ENCODE data around the gene DUSP5. TPM values are rescaled to one million over a fixed set of nuclear protein-coding genes. Genes with fewer than 3 reads are reported as not detected.

Gene DUSP5
- total and polyA plus RNA-seq, 7 donors: 3.6 to 42.1 (median 12.0) TPM

DNA sequence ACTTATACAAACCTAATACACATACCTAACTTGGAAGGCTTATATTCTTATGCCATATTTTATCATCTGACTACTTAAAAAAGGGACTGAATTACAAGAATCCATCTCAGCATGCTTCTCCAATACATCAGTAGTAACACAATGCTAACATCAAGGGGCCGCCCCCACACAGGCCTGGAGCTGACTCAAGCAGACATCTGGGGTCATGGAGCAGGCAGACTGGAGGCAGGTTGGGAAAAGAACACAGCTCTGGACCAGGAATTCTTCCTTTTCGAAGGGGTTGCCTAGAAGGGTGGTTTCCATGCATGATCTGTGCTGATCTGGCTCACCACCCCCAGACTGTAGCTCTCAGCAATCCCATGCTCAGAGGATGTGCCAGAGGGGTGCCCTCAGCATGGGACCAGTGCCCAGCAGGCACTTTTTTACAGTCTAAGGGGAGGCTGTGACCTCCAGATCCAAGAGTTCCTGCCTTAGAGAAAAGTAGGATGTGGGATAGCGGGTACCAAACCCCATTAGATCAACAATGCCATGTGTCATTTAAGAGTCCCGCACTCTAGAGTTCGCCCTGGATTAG lies 26.1 kb upstream of the DUSP5 start:
- intact Hi-C loops (cut with DNase I): no loop called here
- Histone ChIP-seq H3K4me3 (no peak overlapping the region), H3K27me3 (no peaks in the 10 kb centered on the region), H3K36me3 (no peaks in the 10 kb centered on the region), H3K4me1 (no peaks in the 10 kb centered on the region), H3K27ac (no peak overlapping the region), H3K9me3 (no peaks in the 10 kb centered on the region)
- 93 to 95% methylated on average over 5 of the region's 5 CpGs for WGBS, 2 donors
- TF ChIP-seq CTCF (IDR thresholded peaks at IDR 0.05) (no peak), EP300 (IDR thresholded peaks at IDR 0.05) (no peak), POLR2AphosphoS5 (IDR thresholded peaks at IDR 0.05) (no peak), POLR2A (IDR thresholded peaks at IDR 0.05) (no peak)
- no peak for DNase-seq

- intact Hi-C loops (cut with DNase I): no loop called here
- no peak for TF ChIP-seq CTCF (IDR thresholded peaks at IDR 0.05)
- TF ChIP-seq POLR2A (IDR thresholded peaks at IDR 0.05): no peak
- TF ChIP-seq POLR2AphosphoS5 (IDR thresholded peaks at IDR 0.05): no peak
- TF ChIP-seq EP300 (IDR thresholded peaks at IDR 0.05): no peak
- H3K9me3 ChIP-seq: no peaks in the 10 kb centered on the region
- no peak overlapping the region for H3K27ac ChIP-seq
- DNase-seq: no peak
- H3K36me3 ChIP-seq: no peaks in the 10 kb centered on the region
- H3K4me3 ChIP-seq: no peak overlapping the region
- H3K4me1 ChIP-seq: no peaks in the 10 kb centered on the region
- 87 to 91% methylated on average over 3 of the region's 3 CpGs for WGBS, 2 donors
- H3K27me3 ChIP-seq: no peaks in the 10 kb centered on the region
These were observed 23.7 kb upstream of the DUSP5 start for GRCh38 chr10:110474017-110474416.

DNA sequence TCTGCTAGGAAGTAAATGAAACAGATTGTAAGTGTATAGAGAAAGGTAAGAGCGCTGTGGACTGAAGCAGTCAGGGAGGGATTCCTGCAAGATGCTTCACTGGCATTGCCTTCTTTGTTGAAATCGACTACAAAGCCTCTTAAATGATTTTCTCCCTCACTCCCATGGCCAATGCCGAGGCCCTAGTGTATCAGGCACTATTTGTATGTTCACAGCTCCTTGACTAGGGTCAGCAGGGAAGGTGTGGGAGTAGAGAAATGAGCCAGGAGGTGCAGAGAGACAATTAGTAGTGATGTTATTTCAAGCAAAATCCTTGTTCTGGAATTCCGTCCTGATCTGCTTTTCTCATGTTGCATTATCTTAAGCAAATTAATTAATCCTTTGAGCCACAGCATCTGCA lies 22.9 kb upstream of the DUSP5 start:
- no peak for DNase-seq
- 86 to 87% methylated on average over 4 of the region's 4 CpGs for WGBS, 2 donors
- intact Hi-C loops (cut with DNase I): no loop called here

DNA sequence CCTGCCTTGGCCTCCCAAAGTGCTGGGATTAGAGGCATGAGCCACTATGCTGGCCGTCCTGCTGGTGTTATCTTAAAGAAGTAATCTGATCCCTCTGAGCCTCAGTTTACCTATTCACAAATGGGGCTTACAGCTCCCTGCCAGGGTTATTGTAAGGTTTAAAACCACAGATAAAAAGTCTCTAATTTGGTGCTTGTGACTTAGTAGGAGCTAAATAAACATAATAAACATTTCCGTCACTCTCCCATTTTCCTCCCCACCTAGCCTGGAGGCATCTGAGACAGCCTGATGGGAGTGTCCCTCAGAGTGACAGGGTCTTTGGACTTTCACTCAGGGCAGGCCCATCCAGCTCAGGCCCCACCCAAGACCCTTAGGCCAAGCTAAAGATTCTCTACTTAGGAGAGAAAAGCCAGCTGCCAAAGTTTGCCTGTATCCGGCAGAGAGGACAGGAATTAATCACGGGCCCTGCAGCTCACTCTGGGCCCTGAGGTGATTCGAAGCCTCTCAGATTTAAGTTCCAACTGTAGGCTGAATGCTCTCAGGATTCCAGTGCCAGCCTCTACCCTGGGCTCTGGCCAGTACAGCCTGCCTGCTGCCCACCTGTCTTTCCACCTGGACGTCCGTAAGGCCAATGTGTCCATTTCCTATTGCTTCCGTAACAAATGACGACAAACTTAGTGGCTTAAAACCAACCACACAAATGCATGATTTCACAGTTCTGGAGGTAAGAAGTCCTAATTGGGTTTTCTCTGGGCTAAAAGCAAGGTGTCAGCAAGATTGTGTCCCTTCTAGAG lies 21.8 kb upstream of the DUSP5 start:
- Histone ChIP-seq H3K27ac (no peak overlapping the region), H3K4me1 (no peaks in the 10 kb centered on the region), H3K4me3 (no peak overlapping the region), H3K36me3 (no peaks in the 10 kb centered on the region), H3K9me3 (no peaks in the 10 kb centered on the region), H3K27me3 (no peaks in the 10 kb centered on the region)
- intact Hi-C loops (cut with DNase I): no loop called here
- WGBS, 2 donors: 81 to 88% methylated on average over 9 of the region's 9 CpGs
- no peak for TF ChIP-seq CTCF (IDR thresholded peaks at IDR 0.05)
- TF ChIP-seq POLR2A (IDR thresholded peaks at IDR 0.05): no peak
- DNase-seq: no peak

More for the DNA sequence above, 22.9 kb upstream of the DUSP5 start:
- Histone ChIP-seq H3K36me3 (no peaks in the 10 kb centered on the region), H3K27ac (no peak overlapping the region), H3K4me3 (no peak overlapping the region), H3K9me3 (no peaks in the 10 kb centered on the region), H3K4me1 (no peaks in the 10 kb centered on the region), H3K27me3 (no peaks in the 10 kb centered on the region)
- no peak for TF ChIP-seq POLR2AphosphoS5 (IDR thresholded peaks at IDR 0.05)
- no peak for TF ChIP-seq EP300 (IDR thresholded peaks at IDR 0.05)
- no peak for TF ChIP-seq POLR2A (IDR thresholded peaks at IDR 0.05)
- TF ChIP-seq CTCF (IDR thresholded peaks at IDR 0.05): no peak

All from sigmoid colon (tissue), 7 donors.